A204.1 (cell line): ENCODE measurements around the gene SLC5A5.
A peak's percentile ranks its signal among the peaks of the same experiment; 100 is the strongest.

ENCODE experiments used
- FAIRE-seq: peaks from 2 replicates; lab custom pipeline; 2012; peaks lifted over from hg19 to GRCh38; lab: Jason Lieb, UNC

Gene SLC5A5

DNA sequence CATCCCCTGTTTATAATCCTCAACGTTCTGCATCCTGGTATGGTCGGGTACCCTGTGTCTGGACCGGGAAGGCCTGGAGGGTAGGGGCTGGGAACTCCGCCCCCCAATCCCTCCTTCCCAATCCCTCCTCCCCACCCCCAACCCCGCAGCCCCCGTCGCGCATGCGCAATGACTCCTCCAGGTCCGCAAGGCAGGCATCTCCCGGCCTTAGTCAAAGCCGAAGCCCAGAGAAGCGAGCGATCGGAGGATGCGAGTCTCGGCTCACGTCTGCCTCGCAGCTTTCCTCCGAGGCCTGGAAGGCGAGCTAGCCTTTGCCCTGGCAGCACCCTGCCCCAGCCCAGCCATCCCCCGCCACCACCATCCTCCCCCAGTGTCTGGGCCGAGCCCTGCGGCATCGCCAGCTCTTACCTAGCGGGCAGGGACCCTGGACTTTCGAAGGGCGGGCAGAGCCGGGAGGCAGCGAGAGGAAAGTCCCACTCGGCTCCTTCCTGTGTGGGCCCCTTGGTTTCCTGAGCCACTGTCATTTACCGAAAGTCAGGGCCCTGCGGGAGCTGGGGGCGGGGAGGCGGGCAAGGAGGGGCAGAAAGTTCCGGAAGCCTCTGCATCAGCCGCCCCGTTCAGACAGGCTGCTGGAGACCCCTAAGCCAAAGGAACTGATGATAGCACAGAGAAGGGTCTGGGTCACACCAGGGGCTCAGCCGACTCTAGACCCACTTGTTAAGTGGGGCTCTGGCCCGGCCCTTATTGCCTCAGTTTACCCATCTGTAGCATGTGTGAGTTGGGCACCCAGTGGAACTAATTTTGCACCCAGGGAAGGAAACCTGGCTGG, 24.0 kb upstream of the SLC5A5 start, which contains the start of gene JAK3:
TSS of gene JAK3 (minus strand) at position 445 of the 829 bp plus-strand sequence. CDS start 3,565 bp downstream, outside the sequence.
- no peak for FAIRE-seq

DNA sequence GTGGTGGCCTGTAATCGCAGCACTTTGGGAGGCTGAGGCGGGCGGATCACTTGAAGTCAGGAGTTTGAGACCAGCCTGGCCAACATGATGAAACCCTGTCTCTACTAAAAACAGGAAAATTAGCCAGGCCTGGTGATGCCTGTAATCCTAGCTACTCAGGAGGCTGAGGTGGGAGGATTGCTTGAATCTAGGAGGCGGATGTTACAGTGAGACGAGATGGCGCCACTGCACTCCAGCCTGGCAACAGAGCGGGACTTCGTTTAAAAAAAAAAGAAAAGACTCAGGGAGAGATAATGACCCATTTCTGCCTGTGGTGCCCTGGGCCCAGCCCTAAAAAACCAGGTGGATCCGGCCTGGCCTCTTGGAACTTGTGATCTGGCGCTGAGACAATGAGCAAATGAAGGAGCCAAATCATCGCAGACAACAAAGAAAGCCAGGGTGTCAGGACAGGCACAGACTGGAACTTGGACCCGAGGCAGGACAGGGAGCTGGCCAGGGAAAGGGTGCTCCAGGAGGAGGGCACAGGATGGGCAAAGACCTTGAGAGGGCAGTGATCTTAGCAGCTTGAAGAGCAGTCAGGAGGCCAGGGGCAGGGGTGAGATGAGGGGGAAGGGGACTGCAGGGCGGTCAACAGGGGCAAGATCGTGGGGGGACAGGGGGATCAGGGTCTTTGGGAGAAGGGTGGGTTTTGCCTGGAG, 23.0 kb upstream of the SLC5A5 start:
- no peak for FAIRE-seq

DNA sequence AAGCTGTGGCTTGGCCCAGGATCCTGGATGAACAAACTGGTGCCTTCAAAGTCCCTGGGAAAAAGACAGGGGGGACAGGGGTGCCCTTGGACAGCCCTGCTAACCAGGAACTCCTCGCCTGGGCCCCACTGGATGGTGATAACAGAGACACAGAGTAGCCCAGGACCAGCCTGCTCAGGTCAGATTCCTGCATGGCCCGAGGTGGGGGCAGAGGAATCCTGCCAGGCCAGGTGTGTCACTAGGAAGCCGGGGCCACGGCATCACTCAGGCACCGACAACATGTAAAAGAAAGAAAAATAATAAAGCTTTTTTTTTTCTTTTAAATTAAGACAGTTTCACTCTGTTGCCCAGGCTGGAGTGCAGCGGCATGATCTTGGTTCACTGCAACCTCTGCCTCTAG, 17.7 kb upstream of the SLC5A5 start:
- FAIRE-seq: no peak

DNA sequence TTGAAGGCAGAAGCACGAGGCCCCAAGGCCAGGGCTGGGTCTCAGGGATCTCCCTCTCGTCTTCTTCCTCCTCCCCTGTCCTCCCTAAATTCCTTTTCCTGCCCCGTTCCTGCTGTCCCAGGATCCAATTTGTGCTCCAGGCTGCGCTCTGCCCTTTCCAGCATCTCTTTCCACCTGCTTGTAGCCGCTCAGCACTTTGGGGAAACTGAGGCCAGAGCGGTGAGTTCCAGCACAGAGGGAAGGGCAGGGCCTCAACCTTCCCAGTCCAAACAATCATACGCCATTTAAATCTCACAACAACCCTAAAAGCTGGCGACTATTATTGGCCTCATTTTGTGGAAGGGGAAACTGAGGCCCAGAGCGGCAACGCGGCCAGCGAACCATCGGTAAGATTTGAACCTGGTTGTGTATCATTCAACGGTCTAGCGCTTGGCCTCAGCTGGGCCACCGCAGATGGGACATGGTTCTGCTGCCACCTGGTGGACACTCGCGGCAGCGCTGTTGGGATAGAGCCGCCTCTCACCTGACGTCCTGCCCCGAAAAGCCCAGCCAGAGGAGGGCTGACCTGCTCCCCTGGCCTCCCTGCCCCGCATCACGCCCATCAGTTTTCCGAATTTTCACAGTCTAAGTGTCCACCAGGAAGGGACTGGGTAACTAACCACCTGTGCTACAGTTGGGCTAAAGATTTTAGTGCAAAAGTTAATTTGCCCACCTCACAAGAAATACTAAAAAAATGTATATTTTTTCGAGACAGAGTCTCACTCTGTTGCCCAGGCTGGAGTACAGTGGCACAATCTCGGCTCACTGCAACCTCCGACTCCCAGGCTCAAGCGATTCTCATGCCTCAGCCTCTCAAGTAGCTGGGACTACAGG, 16.2 kb upstream of the SLC5A5 start:
- FAIRE-seq: no peak

DNA sequence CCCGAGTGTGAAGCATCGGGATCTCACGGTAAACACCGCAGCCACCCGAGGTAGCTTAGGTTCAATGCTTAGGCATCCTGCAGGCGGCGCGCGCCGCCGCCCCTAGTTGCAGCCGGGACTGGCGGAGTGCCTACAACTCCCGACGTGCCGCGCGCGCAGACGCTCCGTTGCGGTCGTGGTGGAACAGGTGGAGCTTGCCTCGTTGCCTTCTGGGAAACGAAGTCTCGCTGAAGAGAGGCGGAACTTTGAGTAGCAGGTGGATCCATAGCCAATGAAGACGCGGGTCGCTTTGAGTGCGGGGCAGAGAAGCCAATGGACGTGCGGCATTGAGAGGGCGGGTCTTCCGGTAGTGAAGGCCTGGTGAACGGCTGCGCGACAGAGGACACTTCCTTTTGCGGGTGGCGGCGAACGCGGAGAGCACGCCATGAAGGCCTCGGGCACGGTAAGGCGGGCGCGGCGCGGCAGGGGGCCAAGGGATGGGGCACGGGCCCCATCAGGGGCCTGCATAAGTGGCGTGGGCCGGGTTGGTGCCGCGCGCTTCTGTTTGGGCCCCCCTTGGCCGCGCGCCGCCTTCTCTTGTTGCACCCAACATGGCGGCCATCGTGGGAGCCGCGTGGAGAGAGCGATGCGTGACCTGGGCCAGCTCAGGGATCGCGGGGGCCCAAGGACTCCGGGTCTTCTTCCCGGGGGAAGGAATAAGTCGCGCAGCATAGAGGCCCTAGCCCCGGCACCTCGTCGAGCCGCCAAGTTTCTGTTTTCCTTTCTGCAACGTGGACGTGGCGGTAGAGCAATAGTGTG, 12.0 kb upstream of the SLC5A5 start, which contains the start of gene RPL18A:
TSS of gene RPL18A (plus strand) at position 378 of the 798 bp plus-strand sequence. CDS start at position 425, 47 bp downstream.
- FAIRE-seq: peak; percentile 98

DNA sequence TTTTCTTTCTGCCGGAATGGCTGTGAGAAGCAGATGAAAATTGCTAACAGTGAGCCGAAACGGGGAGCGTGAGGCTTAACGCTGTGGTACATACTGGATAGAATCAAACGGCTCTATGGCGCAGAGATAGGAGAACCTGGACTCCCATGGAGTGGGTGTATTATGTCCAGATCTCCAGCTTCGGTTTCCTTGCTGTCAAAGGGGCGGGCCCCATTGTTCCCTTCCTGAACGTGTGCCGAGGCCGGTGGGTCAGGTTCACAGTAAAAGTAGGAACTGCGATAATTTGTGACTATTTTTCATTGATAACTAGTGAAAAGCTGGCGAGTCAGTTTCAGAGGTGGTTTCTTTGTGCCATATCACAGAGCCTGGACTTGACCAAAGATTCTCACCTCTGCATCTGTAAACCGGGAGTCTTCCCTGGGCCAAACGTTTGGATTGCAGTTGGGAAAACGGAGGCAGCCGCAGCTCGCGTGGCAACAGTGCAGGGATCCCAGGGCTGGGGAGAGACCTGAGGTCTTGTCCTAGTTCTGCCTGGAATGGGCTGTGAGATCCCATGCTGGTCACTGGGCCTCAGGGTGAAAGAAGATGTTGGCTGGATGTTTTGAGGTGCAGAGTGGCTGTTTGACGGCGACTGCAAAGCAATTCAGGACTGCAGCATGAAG, 11.3 kb upstream of the SLC5A5 start:
- no peak for FAIRE-seq

DNA sequence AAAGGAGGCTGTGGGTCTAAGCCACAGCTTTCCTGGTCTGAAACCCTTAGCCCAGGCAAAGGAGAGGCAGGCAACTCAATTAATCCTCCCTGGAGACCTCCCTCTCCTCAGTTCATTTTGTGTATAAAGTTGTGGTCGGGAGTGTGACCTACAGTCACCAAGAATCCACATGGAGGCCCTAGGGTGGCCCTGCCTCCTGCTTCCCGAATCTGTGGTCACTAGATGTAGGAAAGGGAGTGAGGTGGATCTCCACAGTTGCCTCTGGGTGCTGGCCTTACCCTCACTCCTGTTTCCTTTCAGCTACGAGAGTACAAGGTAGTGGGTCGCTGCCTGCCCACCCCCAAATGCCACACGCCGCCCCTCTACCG, 10.8 kb upstream of the SLC5A5 start:
- FAIRE-seq: no peak

DNA sequence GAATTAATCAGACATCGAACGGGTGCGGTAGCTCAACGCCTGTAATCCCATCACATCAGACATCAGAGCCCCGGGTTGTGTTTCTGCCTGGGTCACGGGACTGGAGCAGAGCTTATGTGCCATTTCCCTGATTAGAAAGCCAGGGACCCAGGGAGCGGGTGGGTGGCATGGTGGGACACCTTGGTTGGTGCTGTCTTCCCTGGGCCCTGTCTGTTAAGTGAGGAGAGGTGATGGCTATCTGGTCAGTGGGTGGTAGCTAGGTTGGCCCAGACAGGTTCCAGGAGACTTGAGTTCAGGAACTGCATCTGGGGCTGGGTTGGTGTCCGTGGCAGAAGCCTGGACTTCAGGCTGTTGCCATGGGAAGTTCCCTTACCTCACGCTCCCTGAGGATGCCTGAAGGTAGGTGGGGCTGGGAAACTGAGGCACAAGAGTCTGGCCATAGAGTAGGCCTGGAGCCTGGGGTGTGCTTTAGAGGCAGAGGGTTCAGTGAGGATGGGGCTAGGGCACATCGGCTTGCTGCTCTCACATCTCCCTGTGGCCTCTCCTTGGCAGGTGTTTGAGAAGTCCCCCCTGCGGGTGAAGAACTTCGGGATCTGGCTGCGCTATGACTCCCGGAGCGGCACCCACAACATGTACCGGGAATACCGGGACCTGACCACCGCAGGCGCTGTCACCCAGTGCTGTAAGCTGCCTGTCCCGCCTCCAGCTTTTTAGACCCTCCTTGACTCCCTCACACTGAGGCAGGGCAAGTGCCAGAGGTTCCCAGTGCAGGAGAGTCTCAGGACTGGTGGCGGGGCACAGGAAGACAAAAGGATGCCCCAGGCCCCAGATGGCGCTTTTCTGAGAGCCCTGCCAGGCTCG, 10.0 kb upstream of the SLC5A5 start:
- no peak for FAIRE-seq

DNA sequence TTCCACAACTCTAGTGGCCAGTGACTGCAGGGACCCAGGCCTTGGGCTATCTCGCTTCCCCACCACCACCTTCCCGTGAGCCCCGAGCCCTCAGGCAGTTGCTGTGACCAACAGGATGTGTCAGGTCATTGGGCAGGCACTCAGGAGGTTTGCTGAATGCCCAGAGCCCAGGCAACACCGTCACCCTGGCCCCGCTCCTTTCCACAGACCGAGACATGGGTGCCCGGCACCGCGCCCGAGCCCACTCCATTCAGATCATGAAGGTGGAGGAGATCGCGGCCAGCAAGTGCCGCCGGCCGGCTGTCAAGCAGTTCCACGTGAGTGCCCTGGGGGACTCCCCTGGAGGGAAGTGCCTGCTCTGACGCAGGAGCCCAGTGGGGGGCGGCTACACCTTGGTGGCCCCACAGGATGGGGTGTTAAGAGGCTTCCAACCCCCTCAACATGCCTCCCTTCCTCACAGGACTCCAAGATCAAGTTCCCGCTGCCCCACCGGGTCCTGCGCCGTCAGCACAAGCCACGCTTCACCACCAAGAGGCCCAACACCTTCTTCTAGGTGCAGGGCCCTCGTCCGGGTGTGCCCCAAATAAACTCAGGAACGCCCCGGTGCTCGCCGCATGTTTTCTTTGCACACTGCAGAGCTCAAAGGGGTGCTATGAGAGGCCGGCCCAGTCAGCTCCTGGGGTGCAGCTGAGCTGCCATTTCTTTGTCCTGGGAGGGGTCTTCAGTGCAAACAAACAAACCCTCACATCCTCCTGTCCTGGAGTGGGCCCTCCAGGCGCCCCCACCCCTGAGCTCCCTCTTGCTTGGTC, 8.8 kb upstream of the SLC5A5 start:
- FAIRE-seq: no peak

DNA sequence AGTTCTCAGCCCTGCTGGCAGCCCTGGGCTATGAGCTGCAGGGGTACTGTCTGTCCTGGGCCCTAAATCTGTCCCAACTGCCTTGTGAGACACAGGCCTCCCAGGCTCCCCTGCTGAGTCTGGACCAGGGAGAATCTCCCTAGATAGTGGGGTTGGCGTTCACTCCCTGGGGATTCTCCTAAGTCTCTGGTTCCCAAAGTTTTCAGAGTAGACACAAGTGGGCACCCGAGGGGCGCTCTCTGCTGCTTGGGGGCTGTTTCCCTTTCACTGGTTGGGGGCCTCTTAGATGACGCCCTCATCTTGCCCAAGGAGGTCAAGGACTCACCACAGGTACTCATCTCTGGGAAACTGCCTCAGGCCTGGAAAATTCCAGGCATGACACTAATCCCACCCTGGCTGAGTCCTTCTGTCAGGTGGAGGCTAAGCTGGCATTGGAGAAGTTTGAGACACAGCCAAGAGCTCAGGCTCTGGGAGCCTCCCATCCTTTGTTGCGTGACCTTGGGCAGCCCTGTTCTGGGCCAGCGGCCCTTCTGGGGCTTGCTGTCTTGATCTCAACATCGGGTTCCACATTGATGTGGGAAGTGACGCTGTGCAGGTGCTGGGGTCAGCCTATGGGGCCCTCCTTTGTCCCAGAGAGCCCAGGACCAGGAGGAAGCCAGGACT, 8.1 kb upstream of the SLC5A5 start:
- FAIRE-seq: no peak

DNA sequence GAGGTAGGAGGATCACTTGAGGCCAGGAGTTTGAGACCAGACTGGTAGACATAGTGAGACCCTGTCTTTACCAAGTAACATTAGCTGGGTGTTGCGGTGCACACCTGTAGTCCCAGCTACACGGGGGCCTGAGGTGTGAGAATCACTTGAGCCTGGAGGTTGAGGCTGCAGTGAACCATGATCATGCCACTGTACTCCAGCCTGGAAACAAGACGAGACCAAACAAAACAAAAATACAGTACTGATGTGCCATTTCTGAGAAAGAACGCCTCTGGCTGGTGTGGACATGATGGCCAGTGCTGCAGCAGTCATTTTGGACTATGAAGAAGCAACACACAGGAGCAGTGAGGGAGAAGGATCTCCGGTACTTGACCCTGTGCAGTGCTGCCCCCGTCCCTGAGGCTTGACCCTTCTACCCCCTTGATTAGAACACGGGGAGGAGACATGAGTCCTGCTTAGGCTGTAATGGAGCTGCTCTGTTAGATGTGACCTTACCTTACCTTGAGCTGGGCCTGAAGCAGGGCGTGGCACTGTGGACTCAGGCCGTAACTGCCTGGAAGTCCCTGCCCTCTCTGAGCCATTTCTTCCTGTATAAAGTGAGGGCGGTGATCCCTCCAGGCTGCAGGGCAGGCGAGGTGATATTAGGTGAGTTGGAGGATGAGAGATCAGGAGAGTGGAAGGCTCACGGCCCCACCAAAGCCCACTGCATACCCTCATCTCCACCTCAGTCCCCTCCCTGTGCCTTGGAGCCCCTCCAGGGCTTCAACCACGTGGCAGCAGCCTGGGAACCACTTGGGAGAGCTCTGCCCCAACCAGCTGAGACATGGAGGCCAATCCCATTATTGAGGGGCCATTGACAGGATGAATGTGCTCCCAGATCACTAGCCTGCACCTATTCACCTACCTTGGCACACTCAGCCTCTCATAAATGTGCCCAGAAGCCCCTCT, 6.1 kb upstream of the SLC5A5 start:
- no peak for FAIRE-seq

DNA sequence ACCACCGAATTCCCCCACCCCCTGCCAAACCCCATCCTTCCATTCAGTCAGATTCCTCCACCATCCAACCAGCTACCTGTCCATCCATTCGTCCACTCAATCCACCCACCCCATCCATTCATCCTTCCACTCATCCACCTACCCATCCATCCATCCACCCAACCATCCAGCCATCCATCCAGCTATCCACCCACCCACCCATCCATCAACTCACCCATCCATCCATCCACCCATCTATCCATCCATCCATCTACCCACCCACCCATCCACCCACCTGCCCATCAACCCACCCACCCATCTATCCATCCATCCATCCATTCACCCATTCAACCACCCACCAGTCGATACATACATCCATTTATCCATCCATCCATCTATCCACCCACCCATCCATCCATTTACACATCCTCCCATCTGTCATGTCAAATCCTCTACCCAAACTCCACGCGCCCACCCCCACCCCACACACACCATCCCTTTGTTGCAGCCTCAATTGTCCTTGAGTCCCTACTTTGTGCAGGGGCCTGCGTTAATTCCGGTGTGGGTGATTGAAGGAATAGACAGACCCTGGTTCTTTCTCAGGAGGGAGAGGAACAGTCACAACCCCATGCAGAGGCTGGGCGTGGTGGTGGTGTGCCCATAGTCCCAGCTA, 5.3 kb upstream of the SLC5A5 start:
- FAIRE-seq: no peak

DNA sequence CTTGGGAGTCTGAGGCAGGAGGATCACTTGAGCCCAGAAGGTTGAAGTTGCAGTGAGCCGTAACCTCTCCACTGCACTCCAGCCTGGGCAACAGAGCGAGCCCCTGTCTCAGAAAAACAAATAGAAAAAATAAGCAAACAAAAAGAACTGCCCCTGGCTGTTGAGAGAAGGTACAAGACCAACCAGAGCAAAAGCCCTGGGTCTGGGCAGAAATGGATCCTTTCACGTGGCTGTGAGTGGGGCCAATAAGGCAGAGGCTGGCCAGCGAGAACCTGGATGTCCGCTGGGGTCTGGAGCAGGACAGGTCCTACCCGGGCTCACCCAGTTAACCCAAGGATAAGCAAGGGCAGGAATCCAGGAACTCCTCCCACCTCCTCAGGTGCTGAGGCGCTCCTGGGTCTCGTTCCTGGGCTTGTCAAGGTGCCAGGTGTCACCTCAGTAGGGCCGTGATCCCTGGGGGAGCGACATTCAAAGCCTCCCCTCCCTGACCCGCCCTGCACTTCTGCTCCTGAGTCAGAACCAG, 4.7 kb upstream of the SLC5A5 start:
- no peak for FAIRE-seq

DNA sequence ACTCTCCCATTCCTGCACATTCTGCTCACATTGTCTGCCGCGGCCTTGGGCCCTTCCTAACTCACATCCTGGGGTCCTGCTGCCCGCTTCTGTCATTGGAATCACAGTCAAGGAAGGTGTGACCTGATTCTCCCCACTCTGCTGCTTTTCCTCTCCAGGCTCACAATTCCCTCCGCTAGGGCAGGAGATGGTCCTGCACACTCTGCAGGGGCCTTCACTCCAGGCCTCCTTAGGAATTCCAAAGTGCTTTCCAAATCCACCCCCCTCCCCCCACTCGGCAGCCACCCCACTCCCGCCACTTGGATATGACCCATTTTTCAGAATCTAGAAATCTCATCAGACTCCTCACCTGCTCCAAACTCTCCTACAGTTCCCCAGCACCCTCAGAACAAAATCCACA, 3.1 kb upstream of the SLC5A5 start:
- FAIRE-seq: no peak

DNA sequence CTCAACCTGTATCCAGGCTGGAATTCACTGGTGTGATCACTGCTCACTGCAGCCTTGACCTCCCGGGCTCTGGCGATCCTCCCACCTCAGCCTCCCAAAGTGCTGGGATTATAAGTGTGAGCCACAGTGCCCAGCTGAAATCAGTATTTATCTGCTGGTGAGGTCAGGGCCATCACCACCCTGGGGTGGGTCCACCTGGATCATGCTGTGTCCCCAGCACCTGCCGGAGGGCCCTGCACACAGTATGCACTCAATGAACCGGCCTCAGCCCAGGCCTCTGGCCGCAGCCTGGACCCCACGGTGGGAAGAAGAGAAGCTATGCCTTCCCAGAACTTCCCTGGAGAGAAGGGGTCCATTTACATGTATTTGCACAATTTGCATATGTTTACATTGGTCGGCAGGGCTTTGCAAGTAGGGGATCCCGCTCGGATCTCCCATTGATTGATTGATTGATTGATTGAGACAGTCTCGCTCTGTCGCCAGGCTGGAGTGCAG, 2.6 kb upstream of the SLC5A5 start:
- FAIRE-seq: no peak

DNA sequence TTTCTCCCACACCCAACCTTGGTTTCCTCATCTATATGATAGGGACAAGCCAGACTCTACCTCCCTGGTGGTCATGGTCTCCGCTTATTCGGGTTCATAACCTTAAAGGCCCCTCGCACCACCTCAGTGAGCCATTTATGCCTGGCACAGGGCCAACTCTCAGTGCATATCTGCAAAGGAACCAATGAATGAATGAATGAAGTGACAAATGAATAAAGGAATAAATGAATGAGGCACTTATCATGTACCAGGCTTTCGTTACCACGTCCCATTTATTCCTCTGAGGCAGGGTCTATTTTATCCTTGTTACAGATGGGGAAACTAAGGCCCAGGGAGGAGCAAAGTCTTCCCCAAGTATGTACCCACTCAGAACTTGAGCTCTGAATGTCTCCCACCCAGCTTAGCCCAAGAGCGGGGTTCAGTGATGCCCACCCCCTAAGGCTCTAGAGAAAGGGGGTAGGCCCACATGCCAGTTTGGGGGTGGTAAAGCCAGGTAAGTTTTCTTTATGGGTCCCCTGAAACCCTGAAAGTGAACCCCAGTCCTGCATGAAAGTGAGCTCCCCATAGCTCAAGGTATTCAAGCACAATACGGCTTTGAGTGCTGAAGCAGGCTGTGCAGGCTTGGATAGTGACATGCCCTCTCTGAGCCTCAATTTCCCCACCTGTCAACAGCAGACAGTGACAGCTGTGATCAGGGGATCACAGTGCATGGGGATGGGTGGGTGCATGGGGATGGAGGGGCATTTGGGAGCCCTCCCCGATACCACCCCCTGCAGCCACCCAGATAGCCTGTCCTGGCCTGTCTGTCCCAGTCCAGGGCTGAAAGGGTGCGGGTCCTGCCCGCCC, 490 bp upstream of the SLC5A5 start:
- no peak for FAIRE-seq
